Esophagus muscularis mucosa (tissue), 4 donors: ENCODE measurements around the gene CCDC88C. TPM values are rescaled to one million over a fixed set of nuclear protein-coding genes. Genes with fewer than 3 reads are reported as not detected.

Experiments used
- DNase-seq: peaks from one replicate; pipeline ENCODE4 v3.0.0-alpha.2; 2017; ENCODE audit errors: extremely low spot score
- H3K27ac ChIP-seq, 4 donors: fragments of 200-600 bp; sonication (generic); replicated peaks in 1 of 4; 1 replicate in 3 of 4; 2 replicates in 1 of 4; pipeline ENCODE4 v1.5.1; 2016 to 2019; ENCODE audit warnings: mild to moderate bottlenecking in 1 of 4
- H3K27me3 ChIP-seq, 4 donors: fragments of 200-600 bp; sonication (generic); one replicate each; pipeline versions ENCODE4 v1.5.1 to v1.6.0; 2016 to 2019
- H3K36me3 ChIP-seq, 4 donors: fragments of 200-600 bp; sonication (generic); one replicate each; pipeline ENCODE4 v1.5.1; 2016 to 2019
- H3K4me1 ChIP-seq, 4 donors: fragments of 200-600 bp; sonication (generic); one replicate each; pipeline ENCODE4 v1.5.1; 2016 to 2019
- H3K4me3 ChIP-seq, 4 donors: fragments of 200-600 bp; sonication (generic); 1 replicate in 2 of 4; 2 replicates in 2 of 4; pipeline ENCODE4 v1.5.1; 2016 to 2019; ENCODE audit warnings: mild to moderate bottlenecking in 4 of 4, moderate library complexity in 1 of 4
- H3K9me3 ChIP-seq, 4 donors: fragments of 200-600 bp; sonication (generic); 1 replicate in 3 of 4; 2 replicates in 1 of 4; pipeline ENCODE4 v1.5.1; 2016 to 2019
- CTCF ChIP-seq, 3 experiments: fragments of 200-600 bp in 2 of 3; fragments of 450-650 bp in 1 of 3; sonication (generic) in 2 of 3; IDR thresholded peaks; one replicate each; pipeline ENCODE4 v1.5.1; 2017 to 2019; ENCODE audit warnings: antibody characterized with exemption in 3 of 3, mild to moderate bottlenecking in 2 of 3, moderate library complexity in 1 of 3
- EP300 ChIP-seq: sonication (generic); formaldehyde crosslinking; IDR thresholded peaks from one replicate; pipeline ENCODE4 v1.6.1; 2017; ENCODE audit warnings: antibody characterized with exemption
- POLR2A ChIP-seq: fragments of 450-650 bp; IDR thresholded peaks from one replicate; pipeline ENCODE4 v1.6.1; 2017; ENCODE audit warnings: antibody characterized with exemption, moderate library complexity, mild to moderate bottlenecking, low read depth
- POLR2AphosphoS5 ChIP-seq, 2 donors: sonication (generic); formaldehyde crosslinking; IDR thresholded peaks; one replicate each; pipeline ENCODE4 v1.6.1; 2017; ENCODE audit warnings: antibody characterized with exemption in 2 of 2
- WGBS: methylation state at CpG from one replicate; pipeline ENCODE4 v1.1.5; 2018; 5-methylcytosine and 5-hydroxymethylcytosine counted together
- intact Hi-C: fragments of 100-400 bp; cut with DNase I; formaldehyde crosslinking; loops from one replicate; pipeline ENCODE4 v1.15.1; 2023
- total RNA-seq, 4 donors: library from RNA; depleted of rRNA; stranded (reverse); fragments of >200 nt; gene quantifications; one replicate each; pipeline versions ENCODE4 v1.1.0 to v1.2.1, GENCODE V29; 2016

CCDC88C gene
- total RNA-seq, 4 donors from 2014 or later: 4.2 to 6.3 (median 5.6) TPM

- Histone ChIP-seq H3K4me3 (no peak overlapping the region), H3K36me3 (no peaks in the 10 kb centered on the region), H3K9me3 (peaks cover 0 to 5% (median 0%) of the 10 kb centered on the region in 4 donors), H3K27me3 (no peaks in the 10 kb centered on the region), H3K4me1 (peaks cover 6 to 37% (median 33%) of the 10 kb centered on the region in 4 donors), H3K27ac (peak overlapping the region; percentile 21 to 72 (median 54))
- intact Hi-C loops: no loop called here
- no peak for DNase-seq
- TF ChIP-seq CTCF (IDR thresholded peaks at IDR 0.05): no peak
- no peak for TF ChIP-seq POLR2A
- peak; percentile 14 to 31 for TF ChIP-seq POLR2AphosphoS5 (IDR thresholded peaks at IDR 0.05)
- no peak for TF ChIP-seq EP300
- 60% methylated on average over 16 of the region's 16 CpGs for WGBS
Measured at GRCh38 chr14:91258011-91258618, 159.5 kb downstream of the CCDC88C start.

GRCh38 chr14:91257328-91258010 lies 160.2 kb downstream of the CCDC88C start:
- intact Hi-C loops: no loop called here
- WGBS: 43% methylated on average over 8 of the region's 8 CpGs
- Histone ChIP-seq H3K4me3 (no peak overlapping the region), H3K36me3 (no peaks in the 10 kb centered on the region), H3K9me3 (peaks cover 0 to 5% (median 0%) of the 10 kb centered on the region in 4 donors), H3K27ac (peak overlapping the region; percentile 21 to 72 (median 54)), H3K27me3 (no peaks in the 10 kb centered on the region), H3K4me1 (peaks cover 12 to 44% (median 40%) of the 10 kb centered on the region in 4 donors)
- TF ChIP-seq POLR2A: no peak
- no peak for TF ChIP-seq EP300
- TF ChIP-seq CTCF (IDR thresholded peaks at IDR 0.05): no peak
- TF ChIP-seq POLR2AphosphoS5 (IDR thresholded peaks at IDR 0.05): peak in 1 of 2 donors; percentile 11
- no peak for DNase-seq

GRCh38 chr14:91256661-91257060 lies 161.0 kb downstream of the CCDC88C start:
- no peak overlapping the region for H3K4me3 ChIP-seq
- intact Hi-C loops: no loop called here
- H3K4me1 ChIP-seq: peaks cover 12 to 44% (median 41%) of the 10 kb centered on the region in 4 donors
- no peak for TF ChIP-seq CTCF (IDR thresholded peaks at IDR 0.05)
- no peak for TF ChIP-seq POLR2AphosphoS5 (IDR thresholded peaks at IDR 0.05)
- no peak for TF ChIP-seq POLR2A
- no peak for TF ChIP-seq EP300
- peaks cover 0 to 5% (median 0%) of the 10 kb centered on the region in 4 donors for H3K9me3 ChIP-seq
- H3K27ac ChIP-seq: peak overlapping the region in 3 of 4 donors; percentile 21 to 72 (median 55)
- H3K36me3 ChIP-seq: no peaks in the 10 kb centered on the region
- DNase-seq: no peak
- WGBS: 63% methylated on average over 1 of the region's 1 CpG
- H3K27me3 ChIP-seq: no peaks in the 10 kb centered on the region

- Histone ChIP-seq H3K4me1 (peaks cover 12 to 54% (median 48%) of the 10 kb centered on the region in 4 donors), H3K9me3 (no peaks in the 10 kb centered on the region), H3K4me3 (no peak overlapping the region), H3K27me3 (no peaks in the 10 kb centered on the region), H3K27ac (peak overlapping the region in 1 of 4 donors; percentile 36), H3K36me3 (no peaks in the 10 kb centered on the region)
- no peak for DNase-seq
- intact Hi-C loops: no loop called here
- WGBS: 84% methylated on average over 9 of the region's 9 CpGs
- TF ChIP-seq POLR2A (no peak), CTCF (IDR thresholded peaks at IDR 0.05) (no peak), EP300 (no peak), POLR2AphosphoS5 (IDR thresholded peaks at IDR 0.05) (no peak)
Measured at GRCh38 chr14:91255026-91255695, 162.5 kb downstream of the CCDC88C start.
